ENCODE measurements around the gene PI4KA.
"Not testable (repeated sequence)": the region's sequence is repeated elsewhere in the genome, so short reads cannot be mapped to it uniquely, and the experiment has no call there.

Gene PI4KA

DNA sequence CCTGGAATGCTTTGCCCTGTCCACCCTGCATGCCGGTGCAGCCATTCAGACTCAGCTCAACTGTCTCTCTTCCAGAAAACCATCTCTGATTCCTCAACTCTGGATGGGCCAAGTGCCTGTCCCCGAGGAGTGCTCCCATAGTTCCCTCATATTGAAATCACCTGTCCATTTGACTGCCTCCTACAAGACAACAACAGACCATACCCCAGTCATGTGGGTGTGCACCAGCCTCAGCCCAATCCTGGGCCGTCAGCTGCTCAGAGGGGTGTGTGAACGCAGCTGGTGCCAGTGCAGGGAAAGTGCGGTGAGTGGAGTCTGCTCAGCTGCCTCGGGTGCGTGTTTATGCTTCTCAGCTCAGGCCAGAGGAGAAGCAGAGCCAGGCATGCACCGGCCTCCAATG, 126.2 kb downstream of the PI4KA start:
- not testable (repeated sequence) for H3K4me3 ChIP-seq (ENCODE audit: low read depth, low read length)

DNA sequence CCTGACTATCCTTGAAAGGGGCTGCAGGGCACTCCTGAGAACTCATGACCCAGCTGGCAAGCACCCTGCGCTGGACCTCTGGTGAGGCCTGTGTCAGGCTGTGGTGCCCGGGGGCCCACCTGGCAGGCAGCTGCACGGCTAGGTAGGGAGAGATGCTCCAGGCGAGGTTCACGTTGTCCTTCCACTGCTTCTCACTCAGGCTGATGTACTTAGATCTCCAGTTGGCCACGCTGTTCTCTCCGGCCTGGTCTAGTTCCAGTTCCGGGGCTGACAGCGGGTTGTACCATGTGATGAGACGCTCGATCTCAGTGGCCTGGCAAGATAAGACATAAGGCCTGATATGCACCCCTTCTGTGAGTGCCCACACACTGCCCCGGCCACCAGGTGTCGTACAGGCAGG, 129.4 kb downstream of the PI4KA start:
- no peak overlapping the region for H3K4me3 ChIP-seq (ENCODE audit: low read depth, low read length)

DNA sequence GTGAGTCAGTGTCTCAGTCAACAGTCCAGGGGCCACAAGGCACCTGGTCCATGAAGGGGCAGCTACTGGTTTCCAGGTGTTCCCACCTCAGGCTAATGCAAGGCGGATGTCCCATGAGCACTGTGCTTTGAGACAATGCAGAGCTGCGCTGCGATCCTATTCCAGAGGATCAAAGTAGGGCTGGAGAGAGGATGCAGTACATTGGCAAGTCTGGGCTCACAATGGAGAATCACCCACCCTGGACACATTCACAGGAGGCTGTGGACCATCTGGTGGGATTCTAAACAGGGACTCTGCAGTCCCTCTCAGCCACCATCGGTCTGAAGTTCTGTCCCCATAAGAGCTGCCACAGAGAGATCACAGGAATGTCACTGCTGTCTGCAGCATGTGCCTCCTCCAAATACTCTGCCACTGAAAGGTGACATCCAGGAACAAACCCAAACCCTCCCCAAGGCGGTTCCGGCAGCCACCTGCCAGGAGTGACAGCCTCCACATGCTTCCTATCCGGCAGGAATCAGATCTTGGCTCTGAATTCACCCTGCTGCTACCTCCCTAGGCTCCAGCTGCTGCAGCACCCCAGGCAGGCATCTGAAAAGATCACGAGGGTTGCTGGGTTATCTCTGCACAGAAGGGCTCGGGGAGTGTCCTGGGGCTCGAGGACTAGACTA, 130.0 kb downstream of the PI4KA start:
- H3K4me3 ChIP-seq (ENCODE audit: low read depth, low read length): no peak overlapping the region

DNA sequence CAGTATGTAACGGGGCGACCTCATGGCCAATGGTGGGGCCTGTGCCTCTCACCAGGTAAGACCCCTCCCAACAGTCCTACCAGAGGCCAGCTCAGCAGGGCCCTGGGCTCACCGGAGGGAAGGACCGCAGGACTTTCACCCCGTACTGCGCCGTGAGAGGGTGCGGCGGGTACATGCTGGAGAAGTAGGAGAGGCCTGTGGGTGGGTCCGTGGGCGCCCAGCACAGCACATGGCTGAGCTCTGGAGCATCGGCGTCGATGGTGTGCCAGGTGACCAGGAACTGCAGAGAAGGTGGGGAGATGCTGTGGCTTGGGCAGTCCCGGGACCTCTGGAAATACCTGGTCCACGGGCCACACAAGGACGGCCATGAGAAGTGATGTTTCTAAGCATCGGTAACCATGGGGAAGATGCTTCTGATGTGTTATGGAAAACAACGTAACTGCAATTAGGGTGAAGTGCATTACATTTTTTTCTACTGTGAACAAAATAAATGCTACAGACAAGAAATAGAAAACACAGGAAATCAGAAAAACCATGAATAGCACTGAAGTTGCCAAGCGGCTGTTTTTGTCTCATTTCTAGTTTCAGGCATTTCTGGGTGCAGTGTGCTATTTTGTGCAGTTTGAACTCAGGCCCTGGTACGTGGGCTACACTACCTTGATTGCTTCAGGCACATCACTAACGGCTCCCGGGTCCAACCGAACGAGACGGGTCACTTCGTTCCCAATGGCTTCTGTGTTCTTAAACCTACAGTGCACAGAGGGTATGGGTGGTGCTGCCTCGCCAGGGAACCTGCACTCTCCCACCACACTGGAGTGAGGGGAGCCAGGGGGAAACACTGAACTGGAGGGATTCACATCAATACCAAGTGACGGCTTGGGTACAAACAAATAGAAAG, 131.2 kb downstream of the PI4KA start:
- no peak overlapping the region for H3K4me3 ChIP-seq (ENCODE audit: low read depth, low read length)

DNA sequence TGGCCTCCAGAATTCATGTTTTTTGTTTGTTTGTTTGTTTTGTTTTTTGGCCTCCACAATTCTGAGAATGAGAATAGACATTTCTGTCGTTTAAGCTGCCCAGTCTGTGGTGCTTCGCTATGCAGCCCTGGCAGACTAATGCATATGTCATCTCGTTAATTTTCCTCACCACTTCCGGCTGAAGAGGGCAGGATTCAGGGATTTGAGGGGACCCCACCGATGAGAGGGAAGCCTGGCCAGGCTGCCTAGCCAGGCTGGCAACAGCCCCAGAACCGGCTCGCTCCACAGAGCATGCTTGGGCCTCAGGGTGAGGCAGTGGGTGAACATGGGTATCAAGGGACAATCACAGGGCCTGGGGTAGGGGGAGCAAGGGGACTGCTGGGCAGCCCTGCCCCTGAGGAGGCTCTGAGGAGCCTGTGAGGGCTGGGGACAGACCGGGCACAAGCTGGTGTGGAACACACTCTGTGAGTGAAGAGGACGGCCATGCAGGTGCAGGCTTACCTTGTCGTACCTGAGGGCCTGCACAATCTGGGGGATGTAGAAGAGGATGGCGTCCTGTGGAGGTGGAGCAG, 132.5 kb downstream of the PI4KA start:
- H3K4me3 ChIP-seq (ENCODE audit: low read depth, low read length): no peak overlapping the region

DNA sequence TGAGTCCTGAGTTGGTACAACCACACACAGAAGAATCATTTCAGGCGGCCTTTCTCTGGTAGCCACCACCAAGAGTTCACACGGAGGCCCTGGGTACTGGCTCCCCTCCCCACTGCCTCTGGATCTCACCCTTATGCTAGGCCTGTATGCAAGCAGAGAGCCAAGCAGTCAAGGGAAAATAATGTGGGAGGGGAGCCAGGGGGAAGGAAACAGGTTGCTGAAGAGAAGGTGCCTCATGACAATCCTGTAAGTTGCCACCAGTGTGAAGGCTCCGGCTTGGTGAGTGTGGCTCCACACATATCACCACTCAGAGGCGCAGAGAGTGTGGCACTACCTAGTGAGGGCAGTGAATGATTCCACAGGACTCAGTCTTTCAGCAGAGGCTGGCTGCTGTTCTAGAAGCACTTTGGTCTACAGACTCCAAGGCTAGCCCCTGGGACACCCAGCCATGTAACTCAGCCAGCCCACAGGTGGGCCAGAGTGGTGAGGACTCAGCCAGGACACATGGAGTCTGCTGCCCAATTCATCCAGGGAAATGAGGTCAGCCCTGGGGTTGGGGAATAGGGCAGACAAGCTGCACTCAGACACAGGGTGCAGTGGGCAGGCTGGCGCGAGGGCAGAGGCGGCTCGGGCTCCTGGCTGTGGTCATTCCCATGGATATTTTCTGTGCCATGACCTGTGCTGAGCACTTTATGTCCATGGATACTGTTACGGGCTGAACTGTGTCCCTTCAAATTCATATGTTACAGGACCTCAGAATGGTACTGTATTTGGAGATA, 133.7 kb downstream of the PI4KA start:
- no peak overlapping the region for H3K4me3 ChIP-seq (ENCODE audit: low read depth, low read length)

DNA sequence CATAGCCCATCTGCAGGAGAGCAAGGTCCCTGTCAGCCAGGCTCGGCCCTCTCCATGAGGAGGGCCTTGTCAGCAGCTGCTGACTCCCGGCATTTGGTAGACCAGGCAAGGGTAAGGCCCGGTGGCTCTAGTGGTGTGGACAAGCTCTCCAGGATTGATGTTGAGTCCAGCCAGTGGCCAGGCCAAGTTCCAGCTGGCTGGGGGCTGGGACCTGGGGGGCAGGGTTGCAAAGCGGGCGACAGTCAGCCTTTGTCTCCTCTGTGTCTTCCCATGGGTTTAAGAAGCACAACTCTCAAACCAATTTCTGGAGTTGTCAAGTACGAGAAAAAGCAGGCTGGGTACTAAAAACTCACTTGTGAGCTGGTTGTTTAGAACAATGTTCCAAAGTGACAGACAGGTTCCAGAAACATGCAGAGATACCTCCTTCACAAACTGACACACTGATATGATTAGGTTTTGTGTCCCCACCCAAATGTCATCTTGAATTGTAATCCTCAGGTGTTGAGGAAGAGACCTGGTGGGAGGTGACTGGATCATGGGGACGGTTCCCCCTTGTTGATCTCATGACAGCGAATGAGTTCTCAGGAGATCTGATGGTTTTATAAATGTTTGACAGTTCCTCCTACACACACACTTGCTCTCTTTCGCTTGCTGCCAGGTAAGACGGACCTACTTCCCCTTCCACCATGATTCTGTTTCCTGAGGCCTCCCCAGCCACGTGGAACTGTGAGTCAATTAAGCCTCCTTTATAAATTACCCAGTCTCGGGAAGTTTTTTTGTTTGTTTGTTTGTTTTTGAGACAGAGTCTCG, 137.0 kb downstream of the PI4KA start:
- no peak overlapping the region for H3K4me3 ChIP-seq (ENCODE audit: low read depth, low read length)

DNA sequence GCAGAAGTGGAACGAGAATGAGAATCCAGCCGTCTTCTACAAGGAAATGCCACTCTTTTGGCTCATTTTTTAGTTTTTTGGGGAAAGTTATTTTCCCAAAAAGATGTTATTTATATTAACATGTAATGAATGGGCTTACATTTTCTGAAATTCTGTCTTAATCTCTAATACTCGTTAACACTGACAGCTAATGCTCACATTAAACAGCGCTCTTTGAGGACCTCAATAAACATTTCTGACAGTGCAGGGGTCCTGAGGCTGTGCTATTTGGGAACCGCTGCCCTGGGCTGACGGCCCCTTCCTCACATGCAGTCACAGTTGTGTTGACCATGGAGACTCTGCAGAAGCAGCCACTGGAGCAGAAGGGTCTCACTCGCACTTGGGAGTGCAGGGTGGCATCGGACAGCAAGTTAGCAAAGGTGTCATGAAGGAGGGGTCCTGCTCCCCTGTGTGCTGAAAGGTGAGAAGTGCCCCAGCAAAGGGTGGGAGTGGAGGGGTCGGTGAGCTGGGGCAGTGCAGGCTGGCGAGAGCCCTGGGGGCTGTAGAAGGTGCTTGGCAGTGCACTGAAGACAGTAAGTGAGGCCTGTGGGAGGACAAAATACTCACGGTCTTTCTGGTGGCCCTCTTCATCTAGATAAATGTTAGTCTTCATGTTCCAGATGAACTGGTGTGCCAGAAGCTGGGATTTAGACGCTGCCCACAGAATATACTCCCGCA, 137.8 kb downstream of the PI4KA start:
- H3K4me3 ChIP-seq (ENCODE audit: low read depth, low read length): no peak overlapping the region

DNA sequence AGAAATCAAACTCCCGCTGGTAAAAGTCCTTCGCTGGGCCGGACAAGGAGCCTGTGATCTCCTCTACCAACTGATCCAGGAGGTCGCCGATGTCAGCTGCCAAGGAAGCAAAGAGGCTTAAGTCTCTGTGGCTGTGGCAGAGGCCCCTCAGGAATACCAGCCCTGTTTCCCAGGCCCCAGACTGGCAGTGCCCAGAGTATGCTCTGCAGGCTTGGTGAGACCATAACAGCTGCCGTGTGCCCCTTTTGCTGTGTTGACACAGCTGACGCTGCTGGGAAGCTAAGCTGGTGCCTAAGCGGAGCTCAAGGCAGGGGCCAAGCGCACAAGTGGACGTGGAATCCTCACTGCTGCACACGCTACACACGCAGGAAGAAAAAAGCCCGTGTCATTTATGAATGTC, 139.9 kb downstream of the PI4KA start:
- H3K4me3 ChIP-seq (ENCODE audit: low read depth, low read length): not testable (repeated sequence)

DNA sequence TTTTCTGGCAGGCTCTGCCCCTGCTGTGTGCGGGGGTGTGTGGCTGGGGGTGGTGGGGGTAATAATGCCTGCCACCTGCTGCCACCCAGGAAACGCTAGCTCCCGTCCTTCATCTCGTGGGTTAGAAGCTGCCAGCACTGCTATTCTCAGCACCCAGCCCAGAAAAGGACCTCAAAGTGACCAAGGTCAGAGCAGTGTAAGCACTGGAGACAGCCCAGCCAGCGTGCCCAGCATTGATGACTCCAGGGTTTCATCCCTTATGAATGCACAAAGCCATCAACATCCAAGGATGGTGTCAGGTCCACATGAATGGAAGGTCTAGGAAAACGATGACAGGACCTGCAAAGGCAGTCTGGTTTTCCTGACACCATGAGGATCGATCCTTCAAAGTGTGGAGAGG, 140.6 kb downstream of the PI4KA start:
- not testable (repeated sequence) for H3K4me3 ChIP-seq (ENCODE audit: low read depth, low read length)

DNA sequence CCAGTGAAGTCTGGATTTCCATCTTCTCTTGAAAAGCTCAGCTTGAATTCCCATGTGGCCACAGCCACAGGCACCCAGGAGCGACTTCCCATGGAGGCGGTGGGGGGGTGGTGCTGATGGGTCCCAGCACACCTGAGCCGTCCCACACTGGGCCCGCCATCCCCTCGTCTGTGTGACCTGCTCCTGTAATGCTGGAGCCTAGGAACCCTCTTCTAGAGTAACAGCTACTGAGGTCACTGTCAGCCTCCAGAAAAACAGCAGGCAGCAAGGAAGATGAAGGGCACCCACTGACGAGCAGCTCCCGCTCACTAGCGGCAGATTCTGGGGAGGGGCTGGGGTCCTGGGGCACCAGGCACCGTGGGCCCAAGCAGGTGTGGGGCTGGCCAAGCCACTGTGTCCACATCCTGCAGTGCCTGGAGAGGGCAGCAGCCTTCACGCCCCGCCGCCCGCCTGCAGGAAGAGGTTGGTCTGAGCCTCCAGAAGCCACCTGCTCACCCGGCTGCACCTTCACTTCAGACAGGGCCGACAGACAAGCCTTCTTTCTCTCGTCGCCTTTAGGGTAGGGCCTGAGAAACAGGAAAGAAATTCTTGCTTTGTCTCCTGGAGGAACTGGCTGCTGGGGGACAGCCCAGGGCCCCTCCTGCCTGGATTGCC, 141.3 kb downstream of the PI4KA start:
- H3K4me3 ChIP-seq (ENCODE audit: low read depth, low read length): not testable (repeated sequence)

DNA sequence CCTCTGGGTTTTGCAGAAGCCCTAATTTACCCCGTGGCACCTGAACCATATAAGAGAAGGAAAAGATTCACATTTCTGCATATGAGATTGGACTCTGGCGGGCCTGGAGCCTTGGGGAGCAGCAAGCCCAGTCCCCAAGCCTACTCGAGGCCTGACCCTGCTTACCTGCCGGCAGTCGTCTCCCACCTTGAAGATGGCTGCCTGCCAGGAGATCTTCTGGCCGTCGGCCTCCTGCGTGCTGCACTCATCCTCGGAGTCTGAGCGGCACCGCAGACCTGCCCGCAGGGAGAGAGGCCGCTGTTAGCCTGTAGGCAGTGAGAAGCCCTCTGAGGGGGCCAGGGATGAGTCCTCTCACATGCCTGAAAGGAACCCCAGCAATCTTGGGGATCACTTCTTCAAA, 145.5 kb downstream of the PI4KA start:
- not testable (repeated sequence) for H3K4me3 ChIP-seq (ENCODE audit: low read depth, low read length)

DNA sequence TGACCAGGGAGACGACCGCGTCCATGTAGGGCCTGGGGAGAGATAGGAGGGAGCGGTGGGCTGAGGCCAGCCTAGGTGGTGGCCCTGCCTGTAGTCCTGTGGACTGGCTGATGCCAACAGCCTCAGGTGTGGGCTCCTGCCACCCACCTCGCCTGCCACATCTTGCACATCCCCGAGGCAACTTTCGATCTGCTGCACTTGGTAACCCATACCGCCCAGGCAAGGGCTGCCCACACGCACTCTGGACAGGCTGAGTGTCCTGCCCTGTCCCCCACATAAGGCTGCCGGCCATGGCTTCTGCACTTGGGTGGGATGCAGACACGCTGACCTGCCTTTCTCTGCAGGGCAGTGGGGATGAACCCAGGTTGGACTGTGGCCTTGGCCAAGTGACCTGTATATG, 148.6 kb downstream of the PI4KA start:
- not testable (repeated sequence) for H3K4me3 ChIP-seq (ENCODE audit: low read depth, low read length)

DNA sequence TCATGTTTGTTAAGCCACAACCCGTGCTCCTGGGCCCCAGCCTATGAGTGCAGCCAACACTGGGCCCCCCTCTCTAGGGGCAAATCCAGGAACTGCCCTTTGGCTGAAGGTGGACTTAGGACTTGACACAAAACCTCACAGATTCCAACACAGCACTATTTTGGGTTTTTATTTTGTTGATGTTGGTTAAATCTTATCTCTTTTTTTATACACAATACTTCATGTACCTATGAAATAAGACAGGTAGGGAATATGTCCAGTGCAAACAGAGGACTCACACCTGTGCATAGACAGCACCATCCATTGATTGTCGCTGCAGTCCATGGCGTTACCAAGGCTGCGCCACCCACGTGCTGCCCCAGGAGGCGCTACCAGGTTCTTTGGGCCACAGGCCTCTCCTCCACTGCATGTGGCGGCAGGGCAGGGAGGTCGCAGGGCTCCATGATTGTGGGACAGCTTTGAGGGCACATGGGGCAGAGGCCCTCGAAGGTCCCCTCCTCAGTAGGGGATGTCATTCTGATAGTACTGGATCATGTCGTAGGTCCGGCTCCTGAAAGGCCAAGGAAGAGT, 151.0 kb downstream of the PI4KA start:
- not testable (repeated sequence) for H3K4me3 ChIP-seq (ENCODE audit: low read depth, low read length)

DNA sequence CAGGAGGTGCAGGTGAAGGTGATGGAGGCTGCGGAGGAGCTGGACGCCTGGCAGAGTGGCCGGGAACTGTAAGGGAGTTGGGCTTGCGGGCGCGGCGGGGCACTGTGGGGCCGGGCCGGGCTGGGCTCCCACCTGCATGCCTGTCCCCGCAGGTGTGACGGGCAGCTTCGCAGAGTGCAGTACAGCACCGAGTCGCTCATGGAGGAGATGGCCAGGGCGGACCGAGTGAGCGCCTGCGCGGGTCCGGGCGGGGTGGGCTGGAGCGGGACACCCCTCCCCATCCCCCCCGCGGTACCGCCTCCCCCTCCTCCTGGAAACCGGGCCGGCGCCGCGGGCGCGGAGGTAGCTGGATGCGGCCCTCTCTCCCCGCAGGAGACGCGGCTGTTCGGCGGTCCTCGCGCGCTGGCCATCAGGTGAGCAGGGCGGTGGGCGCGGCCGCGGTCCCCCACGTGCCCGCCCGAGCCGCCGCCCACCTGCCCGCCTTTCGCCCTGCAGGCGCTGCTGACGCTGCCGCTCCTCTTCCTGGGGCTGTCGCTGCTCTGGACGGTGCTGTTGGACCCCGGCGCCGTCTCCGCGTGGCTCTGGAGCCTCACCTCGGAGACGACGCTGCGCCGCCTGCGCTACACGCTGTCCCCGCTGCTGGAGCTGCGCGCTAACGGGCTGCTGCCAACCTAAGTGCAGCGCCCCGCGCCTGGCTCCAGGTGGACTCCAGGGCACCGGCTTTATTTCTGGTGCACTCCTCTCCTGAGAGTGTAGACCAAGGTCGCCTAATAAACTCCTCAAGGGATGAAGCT, 154.6 kb downstream of the PI4KA start:
- H3K4me3 ChIP-seq (ENCODE audit: low read depth, low read length): not testable (repeated sequence)

DNA sequence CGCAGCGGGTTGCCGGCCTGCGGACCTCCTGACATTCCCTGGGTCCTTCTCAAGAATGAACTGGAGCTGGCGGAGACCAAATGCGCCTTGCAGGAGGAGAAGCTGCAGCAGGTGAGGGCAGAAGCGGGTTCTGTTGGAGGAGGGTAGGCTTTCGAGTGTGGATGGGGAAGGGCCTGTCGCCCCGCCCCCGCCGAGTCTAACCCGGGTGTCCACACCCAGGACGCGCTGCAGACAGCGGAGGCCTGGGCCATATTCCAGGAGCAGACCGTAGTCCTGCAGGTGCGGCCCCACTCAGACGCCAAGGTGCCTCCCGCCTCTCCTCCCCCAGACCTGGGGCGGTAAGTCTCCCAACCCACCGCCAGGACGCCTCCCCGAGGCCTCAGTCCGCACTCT, 155.2 kb downstream of the PI4KA start:
- not testable (repeated sequence) for H3K4me3 ChIP-seq (ENCODE audit: low read depth, low read length)

DNA sequence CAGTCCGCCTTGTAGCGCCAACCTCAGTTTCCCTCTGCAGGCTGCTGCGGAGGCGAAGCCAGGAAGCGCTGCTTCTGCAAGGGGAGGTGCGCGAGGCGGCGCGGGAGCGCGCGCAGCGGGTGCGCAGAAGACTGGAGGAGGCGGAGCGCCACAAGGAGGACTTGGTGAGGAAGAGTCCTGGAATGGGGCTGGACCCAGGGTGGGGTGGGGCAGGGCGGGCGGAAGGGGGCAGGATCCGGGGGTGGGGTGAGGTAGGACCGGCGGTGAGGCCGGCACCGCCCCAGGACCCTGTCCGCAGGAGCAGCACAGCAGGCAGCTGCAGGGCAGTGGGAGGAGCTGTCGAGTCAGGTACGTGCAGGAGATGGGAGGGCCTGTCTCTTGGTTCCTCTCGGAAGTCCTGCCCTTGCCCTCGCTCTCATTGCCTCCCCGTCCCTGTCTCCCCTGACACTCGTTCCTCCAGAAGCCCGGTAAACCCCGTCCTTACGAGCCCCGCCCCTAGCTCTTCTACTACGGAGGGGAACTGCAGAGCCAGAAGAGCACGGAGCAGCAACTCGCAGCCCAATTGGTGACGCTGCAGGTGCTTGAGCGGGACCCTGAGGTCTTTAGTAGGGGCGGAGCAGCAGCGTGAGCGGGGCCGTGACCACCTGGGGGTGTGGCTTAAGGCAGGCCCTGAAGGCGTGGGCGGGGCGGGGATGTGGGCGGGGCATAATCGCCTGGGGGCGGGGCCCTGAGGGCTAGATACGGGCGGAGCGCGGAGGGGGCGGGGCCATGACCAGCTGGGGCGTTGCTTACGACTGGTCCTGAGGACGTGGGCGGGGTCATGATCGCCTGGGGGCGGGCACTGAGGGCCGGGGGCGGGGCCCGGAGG, 155.8 kb downstream of the PI4KA start:
- H3K4me3 ChIP-seq (ENCODE audit: low read depth, low read length): peak overlapping the region; percentile 24

Measured in iPS-11a (cell line).